Kidney epithelial cell (primary cell): ENCODE results near the gene GRID1. TPM values are rescaled to one million over a fixed set of nuclear protein-coding genes. Genes with fewer than 3 reads are reported as not detected.

ENCODE experiments used
- DNase-seq: peaks from one replicate; pipeline ENCODE4 v3.0.0-alpha.2; 2010; ENCODE audit warnings: low read depth
- H3K27me3 ChIP-seq: 2 replicates; pipeline ENCODE4 v1.6.0; 2011; ENCODE audit warnings: low read length; ENCODE audit not compliant: control insufficient read depth, insufficient read depth
- H3K36me3 ChIP-seq: 2 replicates; pipeline ENCODE4 v1.5.1; 2011; ENCODE audit warnings: low read length; ENCODE audit not compliant: control insufficient read depth, insufficient read depth
- H3K4me3 ChIP-seq: 2 replicates; pipeline ENCODE4 v1.5.1; 2011; ENCODE audit warnings: low read depth, mild to moderate bottlenecking, control low read depth, low read length
- CTCF ChIP-seq: IDR thresholded peaks from 2 replicates; pipeline ENCODE4 v1.5.1; 2011; ENCODE audit warnings: mild to moderate bottlenecking, moderate library complexity, low read length, control low read depth, inconsistent platforms; ENCODE audit not compliant: insufficient read depth, poor library complexity, severe bottlenecking
- total RNA-seq: library from RNA; depleted of rRNA; stranded (reverse); fragments of >200 nt; gene quantifications from 2 replicates; pipeline ENCODE4 v1.2.3, GENCODE V29; 2015

GRID1 gene
- total RNA-seq, 1 donor from 2014 or later, result 0.33 TPM

- no peak for TF ChIP-seq CTCF
- no peaks in the 10 kb centered on the region for H3K36me3 ChIP-seq
- no peak for DNase-seq
Observed at GRCh38 chr10:86377797-86378146, 11.2 kb upstream of the GRID1 start.

GRCh38 chr10:86376852-86377796 lies 10.5 kb upstream of the GRID1 start:
- H3K36me3 ChIP-seq, result no peaks in the 10 kb centered on the region
- H3K4me3 ChIP-seq, result peak overlapping the region; percentile 11
- peak; percentile 61 for TF ChIP-seq CTCF
- DNase-seq, result no peak
- H3K27me3 ChIP-seq, result peaks cover 34% of the 10 kb centered on the region

More at GRCh38 chr10:86377797-86378146, 11.2 kb upstream of the GRID1 start:
- H3K4me3 ChIP-seq, result no peak overlapping the region
- peaks cover 28% of the 10 kb centered on the region for H3K27me3 ChIP-seq

- no peak for TF ChIP-seq CTCF
- Histone ChIP-seq H3K36me3 (no peaks in the 10 kb centered on the region), H3K4me3 (no peak overlapping the region), H3K27me3 (peaks cover 41% of the 10 kb centered on the region)
- no peak for DNase-seq
Observed at GRCh38 chr10:86376403-86376802, 9.8 kb upstream of the GRID1 start.

GRCh38 chr10:86375204-86375603 lies 8.6 kb upstream of the GRID1 start:
- no peak for TF ChIP-seq CTCF
- DNase-seq, result no peak
- H3K27me3 ChIP-seq, result peaks cover 41% of the 10 kb centered on the region
- no peaks in the 10 kb centered on the region for H3K36me3 ChIP-seq
- H3K4me3 ChIP-seq, result no peak overlapping the region

- DNase-seq, result no peak
Observed at GRCh38 chr10:86374664-86375063, 8.1 kb upstream of the GRID1 start.

More at GRCh38 chr10:86374664-86375063, 8.1 kb upstream of the GRID1 start:
- Histone ChIP-seq H3K4me3 (no peak overlapping the region), H3K36me3 (no peaks in the 10 kb centered on the region), H3K27me3 (peaks cover 42% of the 10 kb centered on the region)
- no peak for TF ChIP-seq CTCF
